GM12891 (cell line): Measurements from ENCODE around the gene IFT22.

Experiments used
- DNase-seq: peaks from one replicate; pipeline ENCODE4 v3.0.0; 2011; ENCODE audit warnings: low spot score; ENCODE audit not compliant: insufficient read length
- FAIRE-seq: peaks from 2 replicates; lab custom pipeline; 2011; peaks lifted over from hg19 to GRCh38; lab: Jason Lieb, UNC
- PAX5 ChIP-seq: IDR thresholded peaks from 2 replicates; pipeline ENCODE4 v1.6.1; 2011; ENCODE audit warnings: low read length, moderate library complexity, mild to moderate bottlenecking; ENCODE audit not compliant: insufficient read depth, severe bottlenecking
- POLR2A ChIP-seq: IDR thresholded peaks from 2 replicates; pipeline ENCODE4 v1.6.1; 2011; ENCODE audit warnings: low read depth, low read length, control low read depth
- POLR2AphosphoS5 ChIP-seq: IDR thresholded peaks from 2 replicates; pipeline ENCODE4 v1.6.1; 2011; ENCODE audit warnings: low read depth, low read length, control low read depth
- POU2F2 ChIP-seq: IDR thresholded peaks from 2 replicates; pipeline ENCODE4 v1.6.1; 2011; ENCODE audit warnings: low read depth, mild to moderate bottlenecking, control low read depth, low read length, moderate library complexity
- SPI1 ChIP-seq: IDR thresholded peaks from 2 replicates; pipeline ENCODE4 v1.6.1; 2011; ENCODE audit warnings: low read depth, low read length, control low read depth
- TAF1 ChIP-seq: IDR thresholded peaks from 2 replicates; pipeline ENCODE4 v1.6.1; 2011; ENCODE audit warnings: low read depth, low read length, control low read depth

The IFT22 gene

DNA sequence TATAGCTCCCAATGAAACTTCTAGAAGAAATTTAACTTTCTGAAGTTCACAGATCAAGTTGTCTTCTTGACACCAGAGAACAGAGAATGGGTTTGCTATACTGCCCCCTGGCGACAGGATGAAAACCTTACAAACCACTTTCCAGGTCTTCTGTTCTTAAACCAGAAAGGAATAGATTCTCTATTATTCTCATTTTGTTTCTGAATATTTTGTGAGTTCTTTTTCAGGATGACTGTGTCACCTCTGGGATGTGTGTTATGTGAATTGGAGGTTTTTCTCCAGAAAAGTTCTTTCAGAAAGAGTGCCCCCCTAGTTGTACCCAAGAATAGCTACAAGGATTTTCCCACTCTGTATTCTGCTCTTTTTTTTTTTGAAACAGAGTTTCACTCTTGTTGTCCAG, 6.3 kb downstream of the IFT22 start:
- TF ChIP-seq POLR2A (no peak), POLR2AphosphoS5 (no peak), PAX5 (no peak), SPI1 (no peak), TAF1 (no peak), POU2F2 (no peak)
- FAIRE-seq (no peak), DNase-seq (no peak)

DNA sequence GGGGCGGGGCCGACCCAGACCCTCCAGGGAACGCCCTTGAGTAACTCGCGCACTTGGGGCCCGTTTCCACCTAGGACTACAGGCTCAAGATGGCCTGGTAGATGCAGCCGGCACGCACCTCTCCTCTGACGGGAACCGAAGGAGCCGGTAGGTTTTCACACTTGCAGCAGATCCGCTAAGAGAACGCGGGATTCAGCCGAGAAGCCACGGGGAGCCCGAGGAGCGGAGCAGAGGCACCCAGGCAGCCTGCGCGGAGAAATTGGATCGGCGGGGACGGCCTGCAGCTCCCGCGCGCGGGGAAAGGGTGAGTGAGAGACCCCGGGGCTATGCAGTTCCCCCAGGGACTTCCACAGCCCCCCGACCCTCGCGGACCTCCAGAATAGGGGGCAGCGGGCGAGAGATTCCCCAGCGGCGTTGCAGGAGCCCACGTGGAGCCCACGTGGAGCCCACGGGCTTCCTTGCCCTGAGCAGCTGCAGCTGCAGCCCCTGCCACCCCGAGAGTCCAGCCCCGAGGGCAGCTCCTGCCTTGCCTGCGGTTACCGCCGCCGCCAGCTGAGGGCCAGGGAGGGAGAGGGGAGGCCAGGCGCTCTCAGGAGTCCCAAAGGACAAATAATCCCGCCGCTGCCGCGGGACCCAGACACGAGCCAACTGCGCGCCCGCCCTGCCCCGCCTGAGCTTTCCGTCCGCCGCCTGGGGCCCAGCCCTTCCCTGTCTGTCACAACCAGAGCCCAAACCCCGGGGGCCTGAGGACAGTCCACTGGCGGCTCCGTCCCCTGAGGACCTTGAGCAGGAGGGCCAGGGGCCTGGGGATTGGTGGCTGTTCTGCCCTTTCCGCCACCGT, 13.1 kb downstream of the IFT22 start:
- TF ChIP-seq POLR2A (no peak), SPI1 (no peak), TAF1 (no peak), PAX5 (no peak), POLR2AphosphoS5 (no peak), POU2F2 (no peak)
- no peak for DNase-seq
- FAIRE-seq = no peak

DNA sequence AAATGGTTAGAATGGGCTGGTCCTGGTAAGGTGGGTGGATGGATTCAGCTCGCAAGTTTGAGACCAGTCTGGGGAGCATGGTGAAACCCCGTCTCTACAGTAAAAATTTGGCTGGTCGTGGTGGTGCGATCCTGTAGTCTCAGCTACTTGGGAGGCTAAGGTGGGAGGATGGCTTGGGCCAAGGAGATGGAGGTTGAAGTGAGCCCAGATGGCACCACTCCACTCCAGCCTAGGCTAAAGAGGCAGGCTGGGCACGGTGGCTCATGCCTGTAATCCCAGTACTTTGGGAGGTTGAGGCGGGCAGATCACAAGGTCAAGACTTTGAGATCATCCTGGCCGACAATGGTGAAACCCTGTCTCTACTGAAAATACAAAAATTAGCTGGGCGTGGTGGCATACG, 15.3 kb downstream of the IFT22 start:
- no peak for DNase-seq
- no peak for FAIRE-seq
- TF ChIP-seq SPI1 = no peak
- no peak for TF ChIP-seq POLR2AphosphoS5
- no peak for TF ChIP-seq POU2F2
- no peak for TF ChIP-seq POLR2A

DNA sequence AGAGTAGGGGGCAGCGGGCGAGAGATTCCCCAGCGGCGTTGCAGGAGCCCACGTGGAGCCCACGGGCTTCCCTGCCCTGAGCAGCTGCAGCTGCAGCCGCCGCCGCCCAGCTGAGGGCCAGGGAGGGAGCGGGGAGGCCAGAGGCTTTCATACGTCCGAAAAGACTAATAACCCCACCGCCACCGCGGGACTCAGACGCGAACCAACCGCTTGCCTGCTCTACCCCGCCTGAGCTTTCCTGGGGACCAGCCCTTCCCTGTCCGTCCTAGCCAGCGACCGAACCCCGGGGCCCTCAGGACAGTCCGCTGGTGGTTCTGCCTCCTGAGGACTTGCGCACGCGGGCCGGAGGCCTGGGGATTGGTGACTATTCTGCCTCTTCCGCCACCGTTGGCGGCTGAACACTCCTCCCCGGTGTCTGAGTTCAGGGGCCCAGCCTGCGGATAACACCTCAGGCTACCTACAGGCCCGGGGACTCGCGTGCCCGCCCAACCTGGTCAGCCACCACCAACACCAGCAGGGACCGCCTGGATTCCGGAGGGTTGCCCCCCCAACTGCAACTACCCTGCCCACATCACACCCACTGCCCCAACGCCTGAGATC, 18.4 kb downstream of the IFT22 start:
- FAIRE-seq (no peak), DNase-seq (no peak)
- no peak for TF ChIP-seq PAX5
- no peak for TF ChIP-seq POU2F2
- TF ChIP-seq SPI1 = no peak
- no peak for TF ChIP-seq TAF1
- no peak for TF ChIP-seq POLR2AphosphoS5
- no peak for TF ChIP-seq POLR2A

DNA sequence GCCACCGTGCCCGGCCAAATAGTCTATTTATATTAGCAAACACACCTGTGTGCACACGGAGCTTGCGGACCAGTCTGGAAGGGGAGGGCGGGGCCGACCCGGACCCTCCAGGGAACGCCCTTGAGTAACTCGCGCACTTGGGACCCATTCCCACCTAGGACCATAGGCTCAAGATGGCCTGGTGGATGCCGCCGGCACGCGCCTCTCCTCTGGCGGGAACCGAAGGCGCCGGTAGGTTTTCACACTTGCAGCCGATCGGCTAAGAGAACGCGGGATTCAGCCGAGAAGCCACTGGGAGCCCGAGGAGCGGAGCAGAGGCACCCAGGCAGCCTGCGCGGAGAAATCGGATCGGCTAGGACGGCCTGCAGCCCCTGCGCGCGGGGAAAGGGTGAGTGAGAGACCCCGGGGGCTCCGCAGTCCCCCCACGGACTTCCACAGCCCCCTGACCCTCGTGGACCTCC, 18.9 kb downstream of the IFT22 start:
- no peak for TF ChIP-seq POLR2A
- TF ChIP-seq SPI1 = no peak
- no peak for TF ChIP-seq POU2F2
- TF ChIP-seq PAX5 = no peak
- TF ChIP-seq TAF1 = no peak
- no peak for TF ChIP-seq POLR2AphosphoS5
- DNase-seq (no peak), FAIRE-seq (no peak)

DNA sequence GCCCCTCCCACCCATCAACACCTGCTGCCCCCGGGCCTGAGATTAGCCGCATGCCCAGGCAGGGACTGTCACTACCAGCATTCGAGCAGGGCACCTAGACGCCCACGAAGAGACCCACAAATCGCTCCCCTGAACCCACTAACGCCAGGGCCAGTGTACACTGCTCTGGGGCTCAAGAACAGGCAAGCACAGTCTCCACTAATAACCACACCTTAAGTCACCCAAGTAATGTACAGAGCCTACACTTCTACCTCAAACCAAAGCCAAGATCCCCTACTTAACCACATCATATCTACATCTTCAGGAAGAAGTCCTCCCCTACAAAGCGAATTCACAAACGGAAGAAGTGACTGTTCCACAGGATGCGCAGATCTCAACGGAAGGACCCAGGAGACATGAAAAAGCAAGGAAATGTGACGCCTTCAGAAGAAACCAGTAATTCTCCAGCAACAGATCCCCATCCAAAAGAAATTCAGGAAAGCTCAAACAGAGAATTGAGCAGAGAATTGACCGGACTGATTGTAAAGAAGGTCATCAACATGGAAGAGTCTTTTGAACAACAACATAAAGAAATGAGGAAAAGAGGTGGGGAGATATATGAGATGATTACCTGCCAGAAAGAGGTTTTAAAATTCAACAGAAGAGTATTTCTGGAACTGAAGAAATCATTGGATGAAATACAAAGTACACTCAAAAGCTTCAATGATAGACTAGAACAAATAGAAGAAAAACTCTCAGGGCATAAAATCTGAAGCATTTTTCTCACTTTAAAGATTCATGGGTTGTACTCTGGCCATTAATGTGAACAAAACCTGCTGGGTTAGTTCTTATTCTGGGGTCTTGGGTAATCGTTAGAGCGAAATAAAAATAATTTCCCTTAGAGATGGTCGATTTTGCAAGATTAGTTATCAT, 20.9 kb downstream of the IFT22 start:
- DNase-seq (no peak), FAIRE-seq (no peak)
- TF ChIP-seq PAX5 = no peak

DNA sequence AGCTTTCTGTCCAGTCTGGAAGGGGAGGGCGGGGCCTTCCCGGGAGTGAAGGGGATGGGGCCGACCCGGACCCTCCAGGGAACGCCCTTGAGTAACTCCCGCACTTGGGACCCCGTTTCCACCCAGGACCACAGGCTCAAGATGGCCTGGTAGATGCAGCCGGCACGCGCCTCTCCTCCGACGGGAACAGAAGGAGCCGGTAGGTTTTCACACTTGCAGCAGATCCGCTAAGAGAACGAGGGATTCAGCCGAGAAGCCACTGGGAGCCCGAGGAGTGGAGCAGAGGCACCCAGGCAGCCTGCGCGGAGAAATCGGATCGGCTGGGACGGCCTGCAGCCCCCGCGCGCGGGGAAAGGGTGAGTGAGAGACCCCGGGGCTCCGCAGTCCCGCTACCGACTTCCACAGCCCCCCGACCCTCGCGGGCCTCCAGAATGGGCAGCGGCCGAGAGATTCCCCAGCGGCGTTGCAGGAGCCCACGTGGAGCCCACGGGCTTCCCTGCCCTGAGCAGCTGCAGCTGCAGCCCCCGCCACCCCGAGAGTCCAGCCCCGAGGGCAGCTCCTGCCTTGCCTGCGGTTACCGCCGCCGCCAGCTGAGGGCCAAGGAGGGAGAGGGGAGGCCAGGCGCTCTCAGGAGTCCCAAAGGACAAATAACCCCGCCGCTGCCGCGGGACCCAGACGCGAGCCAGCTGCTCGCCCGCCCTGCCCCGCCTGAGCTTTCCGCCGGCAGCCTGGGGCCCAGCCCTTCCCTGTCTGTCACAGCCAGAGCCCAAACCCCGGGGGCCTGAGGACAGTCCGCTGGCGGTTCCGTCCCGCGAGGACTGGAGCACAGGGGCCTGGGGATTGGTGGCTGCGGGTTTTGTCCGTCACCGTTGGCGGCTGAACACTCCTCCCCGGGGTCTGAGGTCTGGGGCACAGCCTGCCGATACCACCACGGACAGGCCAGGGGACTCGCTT, 21.8 kb downstream of the IFT22 start:
- DNase-seq (no peak), FAIRE-seq (no peak)
- TF ChIP-seq PAX5 = no peak

DNA sequence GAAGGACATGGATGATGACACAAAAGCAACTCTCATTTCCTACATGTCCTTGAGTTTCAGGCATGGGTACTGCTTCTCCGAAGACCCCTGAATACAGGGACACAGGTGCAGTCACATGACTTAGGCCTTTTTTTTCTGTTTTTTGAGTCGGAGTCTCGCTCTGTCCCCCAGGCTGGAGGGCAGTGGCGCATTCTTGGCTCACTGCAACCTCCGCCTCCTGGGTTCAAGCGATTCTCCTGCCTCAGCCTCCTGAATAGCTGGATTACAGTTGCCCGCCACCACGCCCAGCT, 26.8 kb downstream of the IFT22 start:
- no peak for DNase-seq
- FAIRE-seq = no peak
- TF ChIP-seq POLR2A (no peak), POU2F2 (no peak), POLR2AphosphoS5 (no peak), SPI1 (no peak), TAF1 (no peak), PAX5 (no peak)
